Panc1 (cell line): ENCODE results near the gene UHRF2.

ENCODE experiments used
- CTCF ChIP-seq: fragments of 450-650 bp; IDR thresholded peaks from 2 replicates; pipeline ENCODE4 v1.5.1; 2017; ENCODE audit warnings: mild to moderate bottlenecking
- POLR2AphosphoS5 ChIP-seq: IDR thresholded peaks from 2 replicates; pipeline ENCODE4 v1.6.1; 2012; ENCODE audit warnings: mild to moderate bottlenecking, low read depth, low read length, moderate library complexity

DNA sequence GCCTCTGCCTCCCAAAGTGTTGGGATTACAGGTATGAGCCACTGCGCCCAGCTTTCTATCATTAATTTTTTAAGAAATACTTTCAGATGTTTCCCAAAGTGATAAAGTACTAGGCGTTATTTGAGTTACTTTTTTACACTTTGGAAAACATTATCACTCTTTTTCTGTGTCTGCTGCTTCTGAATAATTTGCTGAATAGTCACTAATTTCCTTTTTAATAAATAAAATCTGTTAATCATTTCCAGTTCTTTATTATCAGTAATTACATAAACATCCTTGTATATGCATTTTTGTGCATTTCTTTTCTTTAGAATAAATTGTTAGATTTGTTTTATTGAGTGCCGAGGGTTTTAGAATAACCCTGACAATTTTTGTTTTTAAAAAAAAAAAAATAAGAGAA is 48.6 kb downstream of the UHRF2 start:
- TF ChIP-seq CTCF = no peak
- TF ChIP-seq POLR2AphosphoS5 = no peak
